Esophagus muscularis mucosa (tissue), 2 donors: ENCODE data around the gene DPEP2.

ENCODE experiments used
- EP300 ChIP-seq: sonication (generic); formaldehyde crosslinking; IDR thresholded peaks from one replicate; pipeline ENCODE4 v1.6.1; 2017; ENCODE audit warnings: antibody characterized with exemption
- POLR2A ChIP-seq: fragments of 450-650 bp; IDR thresholded peaks from one replicate; pipeline ENCODE4 v1.6.1; 2017; ENCODE audit warnings: antibody characterized with exemption, moderate library complexity, mild to moderate bottlenecking, low read depth

DNA sequence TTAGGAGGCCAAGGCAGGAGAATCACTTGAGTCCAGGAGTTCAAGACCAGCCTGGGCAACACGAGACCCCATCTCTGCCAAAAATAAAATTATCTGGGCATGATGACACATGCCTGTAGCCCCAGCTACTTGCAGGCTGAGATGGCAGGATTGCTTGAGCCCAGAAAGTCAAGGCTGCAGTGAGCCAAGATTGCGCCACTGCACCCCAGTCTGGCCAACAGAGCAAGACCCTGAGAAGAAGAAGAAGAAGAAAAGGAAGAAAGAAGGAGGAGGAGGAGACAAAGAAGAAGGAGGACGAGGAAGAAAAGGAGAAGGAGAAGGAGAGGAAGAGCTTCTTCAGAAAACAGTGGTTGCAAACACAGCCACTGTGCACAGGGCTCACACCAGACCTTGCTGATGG is 10.6 kb downstream of the DPEP2 start:
- no peak for TF ChIP-seq EP300
- TF ChIP-seq POLR2A = no peak
